Activated CD8-positive, alpha-beta memory T cell treated with anti-CD3 and anti-CD28 coated beads for 24 hours (primary cell): Measurements from ENCODE around the gene FXYD6.

Experiments
- DNase-seq: peaks from one replicate; pipeline ENCODE4 v3.0.0-alpha.2; 2020

FXYD6 gene

DNA sequence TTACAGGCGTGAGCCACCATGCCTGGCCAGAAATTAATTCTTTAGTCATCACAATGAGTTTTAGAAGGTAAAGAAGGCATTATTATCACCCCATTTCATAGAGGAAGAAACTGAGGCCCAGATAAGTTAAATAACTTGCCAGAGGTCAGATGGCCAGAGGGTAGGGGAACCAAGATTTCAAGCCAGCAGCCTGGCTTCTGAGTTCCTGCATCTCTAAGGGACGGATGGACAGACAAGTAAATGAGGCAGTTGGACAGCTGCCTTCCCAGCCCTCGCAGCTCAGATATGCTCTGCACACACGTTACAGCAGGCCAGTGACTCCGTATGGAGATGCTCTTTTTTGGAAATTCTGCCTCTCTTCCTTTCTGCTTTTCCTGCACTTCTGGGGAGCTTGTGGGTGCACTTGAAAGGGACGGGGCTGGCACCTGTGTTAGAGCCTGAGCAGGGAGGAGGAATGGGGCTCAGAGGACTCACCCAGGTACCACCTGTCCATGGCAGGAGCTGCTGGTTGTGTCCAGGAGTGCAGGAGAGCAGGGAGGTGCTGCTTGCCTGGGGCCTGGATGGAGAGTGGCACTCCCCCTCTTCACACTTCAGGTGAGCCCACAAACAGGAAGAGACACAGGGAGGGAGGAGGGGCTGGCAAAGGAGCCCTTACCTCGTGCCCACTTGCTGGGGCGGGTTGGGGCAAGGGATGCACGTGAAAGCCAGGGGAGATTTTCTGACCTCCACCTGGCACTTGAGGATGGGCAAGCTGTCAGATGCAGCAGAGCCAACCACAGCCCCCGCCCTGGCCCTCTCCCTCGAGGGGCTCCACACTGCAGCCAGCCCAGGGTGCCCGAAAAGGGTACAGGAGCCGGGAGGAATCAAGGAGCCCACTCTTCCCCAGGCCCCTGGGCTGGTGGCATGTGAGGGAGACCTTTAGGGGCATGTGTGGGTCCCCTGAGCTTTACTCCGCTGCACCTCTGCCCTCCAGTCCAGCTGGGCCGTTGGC is 48.6 kb downstream of the FXYD6 start:
- peak; percentile 69 for DNase-seq

DNA sequence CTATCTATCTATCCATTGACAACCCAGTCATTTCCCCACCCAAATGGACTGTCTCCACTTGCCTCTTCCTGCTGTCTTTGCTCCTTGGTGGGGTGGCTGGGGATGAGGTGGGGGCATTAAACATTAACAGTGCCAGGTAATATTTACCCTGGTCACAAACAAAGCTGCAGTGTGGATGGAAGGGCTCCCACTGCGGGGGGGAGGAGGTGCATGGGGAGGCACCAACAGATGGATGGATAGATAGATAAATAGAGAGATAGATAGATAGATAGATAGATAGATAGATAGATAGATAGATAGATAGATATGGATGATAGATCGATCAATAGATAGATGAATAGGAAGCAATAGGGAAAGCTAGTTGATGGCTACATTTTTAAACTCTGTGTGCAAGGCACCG is 49.6 kb downstream of the FXYD6 start:
- DNase-seq = peak; percentile 53

GRCh38 chr11:117826190-117826570 is 50.3 kb downstream of the FXYD6 start:
- peak; percentile 55 for DNase-seq

- peak; percentile 52 for DNase-seq
Observed at GRCh38 chr11:117825538-117826189, 50.8 kb downstream of the FXYD6 start.

- peak; percentile 55 for DNase-seq
Observed at GRCh38 chr11:117824571-117825537, 51.6 kb downstream of the FXYD6 start, which contains the start of gene FXYD2. FXYD2 (minus strand) TSS chr11:117824744; CDS start chr11:117824678, 66 bp downstream.

DNA sequence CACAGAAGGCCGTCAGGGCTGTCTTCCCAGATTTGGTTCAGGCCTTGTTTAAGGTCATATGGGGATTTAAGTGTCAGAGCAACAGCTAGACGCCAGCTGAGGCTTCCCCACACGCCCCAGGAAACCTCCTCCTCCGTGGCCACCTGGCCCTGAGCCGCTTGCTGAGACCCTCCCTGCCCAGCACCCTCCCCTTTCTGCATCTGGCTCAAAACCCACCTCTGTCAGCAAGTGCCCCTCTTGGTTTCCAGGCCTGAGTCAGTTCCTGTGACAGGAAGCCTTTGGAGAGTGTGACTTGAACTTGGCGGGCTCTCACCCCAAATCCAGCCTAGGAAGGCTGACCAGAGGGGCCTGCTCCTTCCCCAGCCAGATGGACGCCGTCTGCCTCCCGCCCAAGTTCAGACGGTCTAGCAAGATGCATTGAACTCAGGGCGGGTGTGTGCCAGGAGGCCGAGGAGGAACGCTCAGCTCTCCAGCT is 52.5 kb downstream of the FXYD6 start:
- DNase-seq = peak; percentile 81

- DNase-seq = no peak
Observed at GRCh38 chr11:117823294-117823945, 53.0 kb downstream of the FXYD6 start.

DNA sequence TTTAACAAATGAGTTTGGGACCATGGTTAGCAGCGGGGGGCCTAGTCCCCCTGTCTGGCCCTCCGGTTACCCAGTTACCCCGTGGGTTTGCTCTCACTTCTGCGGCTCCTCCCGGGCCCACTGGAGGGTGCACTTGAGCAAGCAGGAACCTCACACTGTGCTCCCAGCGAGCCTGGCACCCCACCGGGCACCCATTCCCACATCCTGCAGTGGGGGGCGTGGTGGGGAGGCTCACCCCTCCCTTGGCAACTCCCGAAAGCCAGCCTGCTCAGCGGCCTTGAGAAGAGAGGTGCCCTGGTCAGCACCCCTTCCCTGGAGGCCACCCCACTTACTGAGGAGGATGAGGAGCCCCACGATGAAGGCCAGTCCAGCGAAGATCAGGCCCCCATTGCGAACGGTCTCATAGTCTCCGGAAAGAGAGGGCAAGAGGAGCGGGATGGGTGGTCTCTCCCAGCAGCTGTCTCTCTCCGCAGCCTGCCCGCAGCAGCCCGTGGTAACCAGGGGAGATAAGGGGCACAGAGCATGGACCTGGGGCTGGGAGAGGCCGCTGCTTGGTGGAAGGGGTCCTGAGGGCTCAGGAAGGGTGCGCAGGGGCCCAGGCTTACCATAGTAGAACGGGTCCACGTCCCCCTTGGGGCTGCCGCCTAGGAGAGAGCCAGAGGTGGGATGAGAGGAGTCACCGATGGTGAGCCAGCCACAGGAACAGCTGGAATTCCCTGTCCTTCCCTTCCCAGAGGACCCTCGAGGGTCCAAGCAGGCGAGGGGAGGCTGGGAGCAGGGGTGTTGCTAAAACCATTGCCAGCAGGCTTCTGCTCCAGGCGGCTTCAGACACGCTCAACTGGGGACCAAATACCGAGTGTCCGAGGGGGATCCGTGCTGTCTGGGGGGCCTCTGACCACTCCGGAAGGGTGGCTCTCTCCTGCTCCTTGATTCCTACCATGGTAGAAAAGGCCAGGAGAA is 54.1 kb downstream of the FXYD6 start:
- DNase-seq = peak; percentile 86

DNA sequence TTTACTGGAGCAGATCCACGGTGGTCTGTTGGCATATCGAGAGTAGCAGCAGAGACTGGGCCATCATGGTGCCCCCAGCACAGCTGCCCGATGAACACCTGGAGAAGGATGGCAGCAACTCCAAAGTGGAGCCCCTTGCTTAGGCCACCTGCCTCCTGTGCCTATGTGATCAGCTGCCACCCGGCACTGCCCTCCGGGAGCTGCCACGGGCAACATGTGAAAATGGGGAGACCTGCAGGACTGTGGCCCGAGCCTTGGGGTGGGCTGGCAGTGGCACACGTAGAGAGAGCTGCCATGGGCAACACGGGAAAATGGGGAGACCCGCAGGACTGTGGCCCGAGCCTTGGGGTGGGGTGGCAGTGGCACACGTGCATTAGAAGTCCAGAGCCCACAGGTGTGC is 55.0 kb downstream of the FXYD6 start:
- DNase-seq = no peak

DNA sequence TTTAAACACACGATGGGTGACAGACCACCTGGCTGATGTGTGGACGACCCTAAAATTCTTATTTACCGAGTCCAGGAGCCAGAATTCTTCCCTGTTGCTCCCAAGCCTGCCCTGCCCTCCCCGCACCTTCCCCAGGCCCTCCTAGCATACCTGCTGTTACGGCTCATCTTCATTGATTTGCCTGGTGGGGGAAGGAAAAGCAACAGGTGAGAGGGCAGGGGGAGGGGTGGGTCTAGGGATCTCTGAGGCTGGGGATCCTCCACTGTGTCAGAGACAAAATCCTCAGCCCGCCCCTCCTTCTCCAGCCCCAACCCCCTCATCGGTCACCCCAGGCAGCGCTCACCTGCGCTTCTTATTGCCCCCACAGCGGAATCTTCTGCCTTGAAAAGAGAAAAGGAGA is 55.9 kb downstream of the FXYD6 start:
- no peak for DNase-seq

- no peak for DNase-seq
Observed at GRCh38 chr11:117820071-117820470, 56.4 kb downstream of the FXYD6 start.

DNA sequence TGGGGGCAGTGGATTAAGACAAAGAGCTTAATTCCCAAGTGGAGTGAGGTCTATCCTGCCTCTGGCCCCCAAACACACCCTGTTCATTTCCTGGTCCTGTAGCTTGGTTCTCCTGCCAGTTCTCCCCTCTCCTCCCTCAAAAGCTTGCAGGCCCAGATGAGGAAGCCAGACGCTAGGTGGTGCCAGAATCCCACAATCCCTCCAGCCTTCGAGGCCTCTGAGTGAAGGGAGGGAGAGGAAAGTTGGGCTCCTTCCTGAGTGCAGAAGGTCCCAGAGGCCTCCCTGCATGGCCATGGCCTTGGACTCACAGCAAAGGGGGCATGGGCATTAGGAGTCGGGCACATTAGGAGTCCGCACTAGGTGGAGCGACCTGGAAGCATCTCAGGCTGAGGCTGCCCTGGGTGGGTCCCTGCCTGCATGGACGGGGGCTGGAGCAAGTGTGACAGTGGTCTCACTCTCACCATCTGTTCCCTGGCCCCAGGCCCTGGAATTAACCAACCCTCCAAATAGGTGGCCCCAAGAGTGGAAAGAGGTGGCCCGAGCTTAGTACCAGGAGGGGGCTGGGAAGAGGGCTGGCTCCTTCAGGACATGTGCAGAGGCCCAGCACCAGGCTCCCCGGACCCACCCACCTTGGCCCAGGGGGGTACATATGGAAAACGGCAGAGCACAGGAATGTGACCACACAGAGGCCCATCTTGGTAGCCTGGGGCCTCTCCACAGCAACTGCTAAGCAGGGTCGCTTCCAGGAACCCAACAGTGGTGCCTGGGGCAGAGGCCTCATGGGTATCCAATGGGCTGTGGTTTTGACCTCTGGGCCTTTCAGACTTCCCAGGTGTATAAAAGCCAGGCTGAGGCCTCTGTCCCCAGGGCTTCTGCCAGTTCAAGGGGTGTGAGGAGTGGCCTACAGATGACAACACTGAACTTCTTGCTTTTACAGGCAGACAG is 57.1 kb downstream of the FXYD6 start:
- DNase-seq = no peak

DNA sequence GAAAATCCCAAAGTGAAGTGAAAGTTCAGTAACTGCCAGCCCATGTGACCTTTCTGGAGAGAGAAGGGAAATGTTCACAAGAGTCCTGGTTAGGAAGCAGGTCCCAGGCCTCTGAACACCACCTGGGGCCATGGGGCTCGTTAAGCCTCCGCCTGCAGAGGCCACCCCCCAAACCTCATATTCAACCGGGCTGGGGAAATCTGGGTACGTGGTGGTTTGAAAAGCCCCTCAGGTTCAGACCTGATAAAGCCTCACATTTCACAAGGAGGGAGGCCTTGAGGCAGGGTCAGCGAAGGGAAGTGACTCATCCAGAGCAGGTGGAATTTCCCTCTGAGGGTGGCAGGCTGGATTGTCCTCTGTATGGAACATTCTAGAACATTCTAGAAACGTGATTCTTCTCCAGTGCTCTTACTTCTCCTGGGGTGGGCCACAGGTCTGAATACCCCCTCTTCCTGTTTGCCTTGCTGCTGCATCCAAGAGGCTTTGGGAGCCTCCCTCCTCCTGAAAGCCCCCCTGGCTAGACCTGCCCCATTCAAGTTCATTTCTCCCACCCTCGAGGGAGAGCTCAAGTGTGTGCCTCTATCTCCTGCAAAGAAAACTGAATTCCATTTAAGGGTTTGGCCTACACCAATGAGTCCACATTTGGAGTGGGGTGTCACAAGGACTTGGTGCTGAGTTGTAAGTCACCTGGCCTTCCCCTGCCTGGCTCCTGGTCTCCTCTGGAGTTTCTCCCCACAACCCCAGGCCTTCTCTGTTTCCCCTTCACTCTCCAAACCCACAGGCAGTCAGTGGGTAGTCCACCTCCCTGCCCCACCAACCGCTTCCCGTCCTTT is 58.2 kb downstream of the FXYD6 start:
- peak; percentile 71 for DNase-seq

DNA sequence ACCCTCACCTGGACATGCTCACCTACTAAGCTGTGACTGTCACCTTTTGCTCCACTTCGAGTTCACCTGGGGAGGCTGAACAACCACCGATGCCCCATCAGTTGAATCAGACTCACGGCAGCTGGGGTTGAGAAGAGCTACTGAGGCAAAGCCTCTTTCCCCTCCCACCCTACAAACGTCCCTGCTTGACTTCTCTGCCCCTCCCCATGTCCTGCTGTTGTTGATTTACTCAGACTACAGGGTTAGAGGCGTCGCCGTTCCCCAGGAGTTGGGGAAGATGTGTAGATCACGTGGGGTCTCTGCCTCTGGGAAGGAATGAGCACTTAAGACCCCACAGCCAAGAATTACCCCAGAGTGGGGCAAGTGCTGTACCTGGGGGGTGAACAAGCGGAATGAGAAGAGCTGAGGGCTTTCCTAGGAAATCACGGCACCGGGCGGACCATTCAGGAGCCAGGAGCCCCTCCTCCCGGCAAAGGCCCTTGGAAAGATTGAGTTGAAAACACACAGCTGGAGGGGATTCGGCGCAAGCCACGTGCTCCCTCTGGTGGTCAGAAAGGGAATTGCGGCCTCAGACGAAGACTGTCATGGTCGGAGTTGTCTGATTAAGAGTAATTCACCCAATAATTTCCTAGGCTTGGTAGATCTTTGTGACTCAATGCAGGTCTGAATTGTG is 59.0 kb downstream of the FXYD6 start:
- peak; percentile 97 for DNase-seq

GRCh38 chr11:117816846-117817367 is 59.6 kb downstream of the FXYD6 start:
- DNase-seq = no peak

DNA sequence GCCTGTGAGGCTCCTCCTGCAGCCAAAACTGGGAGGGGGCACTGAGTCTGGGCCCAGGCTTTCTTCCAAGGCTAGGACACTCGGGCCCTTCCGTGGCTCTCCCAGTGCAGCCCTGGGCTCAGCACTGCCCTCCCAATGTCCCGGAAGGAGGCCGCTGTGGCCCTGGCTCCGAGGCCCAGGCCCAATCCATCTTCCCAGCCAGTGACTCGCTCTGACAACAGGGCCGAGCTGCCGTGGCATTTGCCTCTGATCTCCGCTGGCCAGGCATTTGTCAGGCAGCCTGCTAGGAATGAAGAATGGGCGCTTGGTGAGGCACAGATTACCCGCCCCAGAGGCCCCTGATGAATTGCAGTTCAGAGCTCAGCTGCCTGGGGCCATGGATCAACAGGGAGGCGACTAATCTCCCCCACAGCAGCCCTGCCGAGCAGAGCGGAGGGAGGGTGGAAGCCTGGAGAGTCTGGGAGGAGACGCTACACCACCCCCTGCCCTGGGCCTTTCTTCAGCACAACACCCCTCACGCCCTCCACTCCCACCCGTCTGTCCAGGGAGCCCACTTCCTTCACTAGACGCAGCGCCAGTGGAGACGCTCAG is 60.2 kb downstream of the FXYD6 start:
- DNase-seq = no peak

- DNase-seq = peak; percentile 84
Observed at GRCh38 chr11:117815262-117815803, 61.1 kb downstream of the FXYD6 start.
